Measurements from ENCODE around the gene CHAT.
A peak's percentile ranks its signal among the peaks of the same experiment; 100 is the strongest.

The CHAT gene

GRCh38 chr10:49613882-49614241, at the start of gene CHAT:
TSS of gene CHAT (plus strand) at chr10:49614037. CDS start at chr10:49614190, 153 bp downstream.
- no peak for DNase-seq (ENCODE audit: low read depth)

DNA sequence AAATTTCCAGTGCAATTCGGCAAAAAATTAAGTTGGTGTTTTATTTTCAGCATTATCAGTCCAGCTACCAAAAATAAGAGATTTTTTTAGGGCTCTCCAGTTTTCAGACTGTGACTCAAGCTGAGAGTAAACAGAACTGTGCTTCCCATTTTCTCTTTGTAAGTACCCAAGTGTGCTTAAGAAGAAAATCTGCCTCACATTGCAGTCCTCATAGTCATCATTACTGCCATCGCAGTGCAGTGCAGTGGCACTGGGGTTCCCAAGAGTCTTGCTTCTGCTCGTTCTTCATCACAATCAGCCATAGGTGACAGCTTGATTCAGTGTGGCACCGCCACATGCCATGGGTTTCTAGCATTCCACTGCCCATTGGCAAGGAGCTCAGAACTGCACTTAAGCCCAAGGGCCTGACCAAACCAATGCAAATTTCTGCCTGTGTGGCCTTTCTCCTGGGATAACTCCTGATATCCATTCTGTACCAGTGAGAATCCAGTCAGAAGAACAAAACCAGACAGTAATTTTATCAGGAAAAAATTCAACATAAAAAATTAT, 49.3 kb upstream of the CHAT start:
- DNase-seq (ENCODE audit: low read depth) = no peak

- DNase-seq (ENCODE audit: low read depth) = no peak
Measured at GRCh38 chr10:49567810-49568209, 46.0 kb upstream of the CHAT start.

GRCh38 chr10:49568235-49568634, 45.6 kb upstream of the CHAT start:
- peak; percentile 80 for DNase-seq (ENCODE audit: low read depth)

DNA sequence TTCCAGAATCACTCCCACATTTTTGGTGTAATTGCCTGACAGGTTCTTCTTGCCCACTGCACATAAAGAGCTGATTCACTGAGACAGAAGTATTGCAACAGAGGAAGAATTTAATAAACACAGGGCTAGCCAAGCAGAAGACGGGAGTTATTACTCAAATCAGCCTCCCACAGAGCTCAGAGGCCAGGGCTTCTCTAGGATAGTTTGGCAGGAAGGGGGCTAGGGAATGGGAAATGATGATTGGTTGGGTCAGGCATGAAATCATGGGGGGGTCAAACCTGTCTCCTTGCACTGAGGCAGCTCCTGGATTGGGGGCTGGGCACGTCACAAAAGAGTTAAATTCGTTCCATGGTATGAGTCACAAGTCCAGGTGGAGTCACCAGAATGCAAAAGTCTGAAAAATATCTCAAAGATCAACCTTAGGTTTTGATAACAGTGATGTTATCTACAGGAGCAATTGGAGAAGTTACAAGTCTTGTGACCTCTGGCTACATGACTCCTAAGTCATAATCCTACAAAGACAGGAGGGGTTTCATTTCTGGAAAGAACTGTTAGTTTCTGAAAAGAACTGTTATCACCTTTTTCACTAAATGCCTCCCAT, 44.7 kb upstream of the CHAT start:
- no peak for DNase-seq (ENCODE audit: low read depth)

DNA sequence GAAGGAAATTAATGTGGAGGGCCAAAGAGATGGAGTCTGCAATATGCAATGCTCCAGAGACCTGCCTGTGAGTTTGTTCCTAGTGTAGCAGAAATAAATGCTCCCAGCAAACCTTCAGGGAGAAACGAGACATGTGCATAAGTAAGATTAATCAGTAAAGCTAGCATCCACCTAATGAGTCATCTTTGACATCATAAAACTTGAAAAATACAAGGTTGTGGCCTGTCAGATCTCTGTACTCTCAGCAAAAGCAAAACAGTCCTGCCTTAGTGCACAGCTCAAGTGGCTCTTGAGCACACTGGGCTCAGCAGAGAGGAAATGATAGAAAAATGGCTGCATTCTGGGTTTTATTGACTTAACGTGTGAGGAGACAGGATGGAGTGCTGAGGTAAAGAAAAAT, 42.4 kb upstream of the CHAT start:
- no peak for DNase-seq (ENCODE audit: low read depth)

DNA sequence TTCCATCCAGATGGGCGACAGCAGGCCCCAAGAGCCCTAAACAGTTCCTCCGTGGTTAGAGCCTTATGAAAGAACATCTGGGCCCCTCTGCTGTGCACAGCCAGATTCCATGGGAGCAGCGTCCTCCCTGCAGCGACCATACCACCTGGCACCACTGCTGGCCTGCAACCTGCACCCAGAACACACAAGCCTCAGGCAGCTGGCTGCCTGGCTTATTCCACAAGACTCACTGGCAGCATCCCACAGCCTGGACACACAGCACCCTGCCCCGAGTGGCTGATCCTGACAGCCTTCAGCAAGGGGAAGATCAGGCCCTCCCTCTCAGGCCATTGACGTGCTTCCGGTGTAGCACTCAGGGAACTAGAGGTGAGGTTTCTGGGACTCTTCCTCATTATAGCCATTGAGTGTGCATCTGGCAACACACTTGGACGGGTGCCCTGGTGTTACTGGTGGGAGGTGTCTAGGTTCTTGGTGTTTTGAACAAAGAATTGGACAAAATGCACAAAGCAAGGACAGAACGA, 41.2 kb upstream of the CHAT start:
- DNase-seq (ENCODE audit: low read depth) = no peak

DNA sequence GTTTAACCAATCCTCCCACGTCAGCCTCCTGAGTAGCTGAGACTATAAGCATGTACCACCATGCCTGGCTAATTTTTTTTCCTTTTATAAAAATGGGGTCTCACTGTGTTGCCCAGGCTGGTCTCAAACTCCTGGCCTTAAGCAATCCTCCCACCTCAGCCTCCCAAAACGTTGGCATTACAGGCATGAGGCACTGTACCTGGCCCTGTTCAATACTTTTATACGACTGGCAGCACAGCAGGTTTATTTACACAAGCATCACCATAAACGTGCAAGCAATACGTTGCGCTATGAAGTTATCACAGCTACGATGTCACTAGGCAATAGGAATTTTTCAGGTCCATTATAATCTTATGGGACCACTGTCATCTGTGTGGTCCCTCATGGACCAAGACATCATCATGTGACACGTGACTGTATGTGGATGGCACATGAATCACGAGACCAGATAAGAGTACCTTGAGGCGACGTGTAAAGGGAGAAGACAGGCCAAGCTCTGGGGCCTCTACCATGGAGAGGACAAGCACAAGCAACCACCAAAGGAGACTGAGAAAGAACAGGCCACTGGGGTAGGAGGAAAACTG, 38.3 kb upstream of the CHAT start:
- DNase-seq (ENCODE audit: low read depth) = no peak

- DNase-seq (ENCODE audit: low read depth) = no peak
Measured at GRCh38 chr10:49577182-49577925, 36.5 kb upstream of the CHAT start.

DNA sequence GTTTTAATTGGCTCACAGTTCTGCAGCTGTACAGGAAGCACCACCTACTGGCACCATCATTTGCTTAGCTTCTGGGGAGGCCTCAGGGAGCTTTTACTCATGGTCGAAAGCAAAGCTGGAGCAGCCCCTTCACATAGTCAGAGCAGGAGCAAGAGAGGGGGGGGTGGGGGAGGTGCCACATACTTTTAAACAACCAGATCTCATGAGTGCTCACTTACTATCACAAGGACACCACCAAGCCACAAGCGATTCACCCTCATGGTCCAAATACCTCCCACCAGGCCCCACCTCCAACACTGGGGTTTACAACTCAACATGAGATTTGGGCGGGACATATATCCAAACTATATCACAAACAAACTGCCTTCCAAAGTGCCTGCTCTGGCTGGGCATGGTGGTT, 35.4 kb upstream of the CHAT start:
- no peak for DNase-seq (ENCODE audit: low read depth)

GRCh38 chr10:49579621-49580020, 34.2 kb upstream of the CHAT start:
- DNase-seq (ENCODE audit: low read depth) = no peak

GRCh38 chr10:49585387-49585786, 28.4 kb upstream of the CHAT start:
- no peak for DNase-seq (ENCODE audit: low read depth)

GRCh38 chr10:49587981-49588380, 25.9 kb upstream of the CHAT start:
- DNase-seq (ENCODE audit: low read depth) = no peak

- DNase-seq (ENCODE audit: low read depth) = no peak
Measured at GRCh38 chr10:49592726-49593563, 20.9 kb upstream of the CHAT start.

DNA sequence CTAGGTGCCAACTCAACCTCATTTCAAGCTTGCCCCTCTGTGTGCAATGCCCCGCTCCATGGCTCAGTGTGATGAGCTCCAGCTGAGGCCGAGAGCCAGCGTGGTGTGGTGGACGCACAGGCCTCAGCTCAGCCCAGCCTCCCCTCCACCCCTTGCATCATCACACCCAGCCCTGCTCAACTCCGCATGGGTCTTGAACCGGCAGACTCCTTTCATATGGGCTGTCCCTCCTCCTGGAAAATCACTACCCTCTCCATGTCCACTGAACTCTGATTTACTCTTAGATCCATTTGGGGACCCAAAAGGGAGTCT, 20.3 kb upstream of the CHAT start:
- DNase-seq (ENCODE audit: low read depth) = no peak

- no peak for DNase-seq (ENCODE audit: low read depth)
Measured at GRCh38 chr10:49593998-49594397, 19.8 kb upstream of the CHAT start.

- DNase-seq (ENCODE audit: low read depth) = no peak
Measured at GRCh38 chr10:49594594-49594993, 19.2 kb upstream of the CHAT start.

- DNase-seq (ENCODE audit: low read depth) = no peak
Measured at GRCh38 chr10:49595003-49595712, 18.7 kb upstream of the CHAT start.

DNA sequence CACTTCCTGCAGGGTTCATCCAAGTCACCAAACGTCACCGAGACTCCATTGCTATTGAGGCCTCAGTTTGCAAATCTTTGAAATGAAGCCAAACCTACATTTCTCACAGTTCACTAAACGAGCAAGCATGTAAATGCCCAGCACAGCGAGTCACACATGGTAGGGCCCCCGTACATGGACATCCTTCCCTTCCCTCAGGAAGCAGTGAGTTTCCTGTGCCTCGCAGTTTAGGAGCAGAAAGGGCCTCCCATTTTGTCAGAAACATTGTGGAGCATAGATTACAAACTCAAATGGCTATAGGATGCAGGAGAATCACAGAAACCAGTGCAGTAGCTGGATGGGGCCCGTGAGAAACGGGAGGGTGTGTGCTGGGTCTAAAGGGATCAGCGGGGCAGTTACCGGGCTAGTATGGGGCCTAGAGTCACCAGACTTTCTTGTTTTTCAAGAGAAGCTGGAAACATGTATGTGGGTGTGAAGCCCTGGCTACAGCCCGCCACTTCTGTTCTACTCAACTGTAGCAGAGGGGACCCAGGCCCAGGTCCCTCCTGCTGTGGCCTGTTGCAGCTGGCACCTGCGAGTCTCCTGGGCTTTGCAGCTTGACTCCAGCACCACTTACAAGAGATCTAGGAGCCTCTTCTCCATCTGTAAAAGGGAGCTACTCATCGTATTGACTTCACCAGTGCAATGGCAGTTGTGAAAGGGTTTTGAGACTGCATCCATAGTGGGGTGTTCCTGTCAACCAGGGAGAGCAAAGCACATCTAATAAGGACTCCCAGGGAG, 17.9 kb upstream of the CHAT start:
- DNase-seq (ENCODE audit: low read depth) = no peak

GRCh38 chr10:49596493-49596809, 17.4 kb upstream of the CHAT start:
- DNase-seq (ENCODE audit: low read depth) = no peak

DNA sequence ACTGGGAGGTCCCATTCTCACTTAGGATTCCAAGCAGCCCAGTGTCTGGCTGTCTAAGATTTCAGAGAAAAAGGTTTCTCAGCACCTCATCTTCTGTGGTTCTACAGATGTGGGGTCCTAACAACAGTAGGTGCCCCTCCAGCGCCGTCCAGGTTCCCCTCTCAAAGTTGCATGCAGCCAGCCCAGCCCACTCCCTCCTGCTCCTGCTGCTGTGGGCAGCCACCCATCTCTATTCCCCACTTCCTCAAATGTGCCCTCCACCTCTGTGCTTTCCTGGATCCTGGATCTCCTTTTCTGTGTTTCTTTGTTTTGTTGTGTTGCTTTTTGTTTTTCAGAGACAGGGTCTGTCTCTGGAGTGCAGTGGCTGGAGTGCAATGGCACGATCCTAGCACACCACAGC, 17.0 kb upstream of the CHAT start:
- no peak for DNase-seq (ENCODE audit: low read depth)
